Kidney (tissue), 14 donors: ENCODE measurements around the gene PHAF1. TPM values are rescaled to one million over a fixed set of nuclear protein-coding genes. Genes with fewer than 3 reads are reported as not detected.

Experiments used
- DNase-seq, 5 donors: peaks; one replicate each; pipeline ENCODE4 v3.0.0-alpha.2; 2013 to 2020
- FAIRE-seq: peaks from 2 replicates; lab custom pipeline; 2012; peaks lifted over from hg19 to GRCh38; lab: Jason Lieb, UNC
- H3K27ac ChIP-seq, 2 donors: one replicate each; pipeline ENCODE4 v1.7.0; 2013; ENCODE audit warnings: low read depth in 2 of 2, low read length in 2 of 2, inconsistent platforms in 1 of 2
- H3K27me3 ChIP-seq: one replicate; pipeline ENCODE4 v1.7.1; 2013; ENCODE audit warnings: low read length, inconsistent platforms; ENCODE audit not compliant: control insufficient read depth, insufficient read depth
- H3K36me3 ChIP-seq, 3 donors: one replicate each; pipeline versions ENCODE4 v1.7.0 to v1.7.1; 2013; ENCODE audit warnings: low read length in 3 of 3, control low read depth in 1 of 3, inconsistent platforms in 1 of 3; ENCODE audit not compliant: insufficient read depth in 3 of 3, control insufficient read depth in 2 of 3
- H3K4me1 ChIP-seq, 3 donors: one replicate each; pipeline versions ENCODE4 v1.7.0 to v1.7.1; 2013; ENCODE audit warnings: low read length in 3 of 3, inconsistent platforms in 1 of 3, low read depth in 1 of 3; ENCODE audit not compliant: control insufficient read depth in 2 of 3, insufficient read depth in 2 of 3
- H3K4me3 ChIP-seq, 3 donors: one replicate each; pipeline versions ENCODE4 v1.7.0 to v1.8.1; 2013; ENCODE audit warnings: low read length in 3 of 3, control low read depth in 1 of 3, inconsistent platforms in 1 of 3
- H3K9ac ChIP-seq, 3 donors: one replicate each; pipeline versions ENCODE4 v1.7.0 to v1.7.1; 2013; ENCODE audit warnings: low read length in 3 of 3, control low read depth in 1 of 3, inconsistent platforms in 1 of 3
- H3K9me3 ChIP-seq, 3 donors: one replicate each; pipeline versions ENCODE4 v1.7.0 to v1.7.1; 2013; ENCODE audit warnings: low read length in 3 of 3, control low read depth in 1 of 3, inconsistent platforms in 1 of 3; ENCODE audit not compliant: control insufficient read depth in 2 of 3, insufficient read depth in 1 of 3
- intact Hi-C: fragments of 100-400 bp; cut with DNase I; formaldehyde crosslinking; loops from one replicate; pipeline ENCODE4 v1.11.1; 2022
- polyA plus RNA-seq: library from polyadenylated mRNA; stranded (reverse); fragments of 350-450 nt; fragmentation: Illumina TruSeq; extraction: RNeasy Lipid Tissue Mini Kit (QIAGEN cat#74804); gene quantifications from one replicate; pipeline ENCODE4 v1.2.3, GENCODE V29; 2014; ENCODE audit warnings: low read depth, low replicate concordance; ENCODE audit not compliant: insufficient read depth
- total RNA-seq: library from RNA; stranded (reverse); fragmentation: NEBNext Ultra II Directional; extraction: Animal tissue kit (Norgen Biotek cat#: 25700); gene quantifications from one replicate; pipeline ENCODE4 v1.2.1, GENCODE V29; 2021
- TF ChIP-seq, protein P1 (sequence below): IDR thresholded peaks from 3 replicates; pipeline ENCODE4 v1.5.1; 2012; ENCODE audit warnings: mild to moderate bottlenecking, moderate library complexity, borderline replicate concordance; ENCODE audit not compliant: insufficient read depth; ENCODE audit errors: extremely low read depth
- donor health status: control.
- donor health status: control.
- donor health status: control.
- donor health status: control.
- donor health status: control.
- donor health status: DM: yes; HTN: yes; CAD: no.
- donor health status: Normal renal cell carcinoma (clear cell type).

Gene PHAF1
- total and polyA plus RNA-seq, 2 donors from 2014 or later, result 14.3 to 16.9 TPM

DNA sequence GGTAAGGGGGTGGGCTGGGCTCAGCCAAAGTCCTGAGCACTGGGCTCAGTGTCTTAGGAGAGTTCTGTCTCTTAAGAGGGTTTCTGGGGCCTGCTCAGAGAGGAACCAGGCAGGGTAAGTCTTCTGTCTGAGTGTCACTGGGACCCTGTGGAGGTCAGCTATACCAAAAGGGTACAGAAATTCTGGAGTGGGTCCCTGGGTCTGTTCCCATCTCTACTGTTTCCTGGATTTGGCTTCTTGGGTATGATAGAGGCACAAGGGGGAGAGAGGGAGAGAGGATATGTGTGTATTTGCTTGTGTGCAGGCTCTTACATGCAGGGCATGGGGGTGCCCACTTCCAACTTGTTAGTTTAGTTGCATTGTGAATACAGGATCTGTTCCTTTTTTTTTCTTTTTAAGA is 83.8 kb downstream of the PHAF1 start:
- peaks cover 7 to 48% (median 26%) of the 10 kb centered on the region in 3 donors for H3K36me3 ChIP-seq
- FAIRE-seq (no peak), DNase-seq (no peak)
- no peak overlapping the region for H3K27ac ChIP-seq
- H3K4me1 ChIP-seq, result peaks cover 0 to 49% (median 34%) of the 10 kb centered on the region in 3 donors
- TF ChIP-seq, protein P1, sequence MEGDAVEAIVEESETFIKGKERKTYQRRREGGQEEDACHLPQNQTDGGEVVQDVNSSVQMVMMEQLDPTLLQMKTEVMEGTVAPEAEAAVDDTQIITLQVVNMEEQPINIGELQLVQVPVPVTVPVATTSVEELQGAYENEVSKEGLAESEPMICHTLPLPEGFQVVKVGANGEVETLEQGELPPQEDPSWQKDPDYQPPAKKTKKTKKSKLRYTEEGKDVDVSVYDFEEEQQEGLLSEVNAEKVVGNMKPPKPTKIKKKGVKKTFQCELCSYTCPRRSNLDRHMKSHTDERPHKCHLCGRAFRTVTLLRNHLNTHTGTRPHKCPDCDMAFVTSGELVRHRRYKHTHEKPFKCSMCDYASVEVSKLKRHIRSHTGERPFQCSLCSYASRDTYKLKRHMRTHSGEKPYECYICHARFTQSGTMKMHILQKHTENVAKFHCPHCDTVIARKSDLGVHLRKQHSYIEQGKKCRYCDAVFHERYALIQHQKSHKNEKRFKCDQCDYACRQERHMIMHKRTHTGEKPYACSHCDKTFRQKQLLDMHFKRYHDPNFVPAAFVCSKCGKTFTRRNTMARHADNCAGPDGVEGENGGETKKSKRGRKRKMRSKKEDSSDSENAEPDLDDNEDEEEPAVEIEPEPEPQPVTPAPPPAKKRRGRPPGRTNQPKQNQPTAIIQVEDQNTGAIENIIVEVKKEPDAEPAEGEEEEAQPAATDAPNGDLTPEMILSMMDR, result no peak
- H3K9me3 ChIP-seq, result no peaks in the 10 kb centered on the region
- peak overlapping the region in 1 of 3 donors; percentile 99 for H3K4me3 ChIP-seq
- H3K27me3 ChIP-seq, result no peaks in the 10 kb centered on the region
- peak overlapping the region in 1 of 3 donors; percentile 99 for H3K9ac ChIP-seq
- intact Hi-C loops, result no loop called here

DNA sequence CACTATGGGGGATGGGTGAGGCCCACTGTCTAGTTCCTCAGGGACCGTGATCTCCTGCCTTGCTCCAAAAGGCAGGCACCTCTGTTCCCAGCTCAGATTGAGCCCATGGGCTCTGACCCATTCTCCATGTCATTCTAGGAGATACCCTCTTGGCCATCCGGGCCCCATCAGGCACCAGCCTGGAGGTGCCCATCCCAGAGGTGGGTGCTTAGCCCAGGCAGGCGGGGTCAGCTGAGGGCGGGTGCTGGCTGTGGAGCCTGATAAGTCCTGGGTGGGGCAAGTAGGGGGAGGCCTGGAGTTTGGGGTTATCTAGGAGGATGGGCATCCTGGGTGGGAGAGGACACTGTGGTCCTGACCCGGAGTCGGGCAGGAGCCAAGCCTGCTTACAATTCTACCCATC is 84.5 kb downstream of the PHAF1 start:
- no peak overlapping the region for H3K9ac ChIP-seq
- H3K9me3 ChIP-seq, result no peaks in the 10 kb centered on the region
- DNase-seq, result no peak
- no peaks in the 10 kb centered on the region for H3K27me3 ChIP-seq
- H3K4me1 ChIP-seq, result peaks cover 0 to 49% (median 35%) of the 10 kb centered on the region in 3 donors
- H3K27ac ChIP-seq, result no peak overlapping the region
- H3K4me3 ChIP-seq, result no peak overlapping the region
- FAIRE-seq, result no peak
- TF ChIP-seq, protein P1, result no peak
- peaks cover 7 to 48% (median 26%) of the 10 kb centered on the region in 3 donors for H3K36me3 ChIP-seq
- intact Hi-C loops, result no loop called here

DNA sequence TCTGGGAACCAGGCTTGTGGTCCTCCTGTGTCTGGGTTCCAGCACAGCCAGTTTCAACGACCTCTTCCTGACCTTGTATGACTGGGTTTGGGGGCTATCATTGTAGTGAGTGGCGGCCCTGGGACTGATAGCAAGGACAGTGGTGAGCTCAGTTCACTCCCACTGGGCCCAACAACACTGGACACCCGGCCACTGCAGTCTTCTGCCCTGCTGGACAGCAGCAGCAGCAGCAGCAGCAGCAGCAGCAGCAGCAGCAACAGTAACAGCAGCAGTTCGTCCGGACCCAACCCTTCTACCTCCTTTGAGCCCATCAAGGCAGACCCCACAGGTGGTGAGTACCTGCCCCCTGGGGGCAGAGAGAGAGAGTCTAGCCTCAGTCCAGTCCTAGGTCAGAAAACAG is 85.9 kb downstream of the PHAF1 start:
- TF ChIP-seq, protein P1, result no peak
- H3K36me3 ChIP-seq, result peaks cover 7 to 48% (median 26%) of the 10 kb centered on the region in 3 donors
- intact Hi-C loops, result no loop called here
- H3K4me1 ChIP-seq, result peaks cover 0 to 49% (median 35%) of the 10 kb centered on the region in 3 donors
- no peaks in the 10 kb centered on the region for H3K9me3 ChIP-seq
- H3K27ac ChIP-seq, result no peak overlapping the region
- DNase-seq, result no peak
- no peaks in the 10 kb centered on the region for H3K27me3 ChIP-seq
- no peak overlapping the region for H3K4me3 ChIP-seq
- no peak overlapping the region for H3K9ac ChIP-seq
- no peak for FAIRE-seq

DNA sequence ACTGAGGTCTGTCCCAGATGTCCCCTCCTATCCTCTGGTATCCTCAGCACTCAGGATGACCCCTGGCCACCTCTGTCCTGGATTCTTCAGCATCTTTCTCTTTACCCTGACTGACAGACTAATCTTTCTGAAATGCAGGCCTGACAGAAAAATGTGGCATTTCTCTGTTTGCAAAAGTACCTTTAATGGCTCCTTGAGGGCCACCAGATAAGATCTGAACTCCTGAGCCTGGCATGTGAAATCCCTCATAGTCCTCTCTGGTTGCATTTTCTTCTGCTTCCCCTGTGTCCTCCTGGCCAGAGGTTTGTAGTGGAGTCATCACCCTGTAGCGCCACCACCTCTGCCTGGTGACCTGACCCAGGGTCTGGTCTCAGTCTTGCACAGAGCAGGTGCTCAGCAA is 87.1 kb downstream of the PHAF1 start:
- H3K9ac ChIP-seq, result no peak overlapping the region
- TF ChIP-seq, protein P1, result no peak
- H3K36me3 ChIP-seq, result peaks cover 7 to 52% (median 30%) of the 10 kb centered on the region in 3 donors
- no peak overlapping the region for H3K4me3 ChIP-seq
- DNase-seq (no peak), FAIRE-seq (no peak)
- peak overlapping the region; percentile 16 to 23 for H3K27ac ChIP-seq
- H3K27me3 ChIP-seq, result no peaks in the 10 kb centered on the region
- H3K9me3 ChIP-seq, result no peaks in the 10 kb centered on the region
- peaks cover 0 to 43% (median 35%) of the 10 kb centered on the region in 3 donors for H3K4me1 ChIP-seq
- intact Hi-C loops, result no loop called here
